ENCODE results near the gene RAB6B. TPM values are rescaled to one million over a fixed set of nuclear protein-coding genes. Genes with fewer than 3 reads are reported as not detected.
A peak's percentile ranks its signal among the peaks of the same experiment; 100 is the strongest.

Gene RAB6B
- total RNA-seq, 1 experiment from 2014 or later, result 1.4 TPM

GRCh38 chr3:133837487-133838295 is 58.0 kb downstream of the RAB6B start:
- no peak for DNase-seq (ENCODE audit: low read depth)

- no peak for DNase-seq (ENCODE audit: low read depth)
Measured at GRCh38 chr3:133836497-133837158, 59.1 kb downstream of the RAB6B start.

- DNase-seq (ENCODE audit: low read depth), result no peak
Measured at GRCh38 chr3:133835961-133836360, 59.7 kb downstream of the RAB6B start.

GRCh38 chr3:133835418-133835743 is 60.3 kb downstream of the RAB6B start:
- DNase-seq (ENCODE audit: low read depth), result no peak

- DNase-seq (ENCODE audit: low read depth), result no peak
Measured at GRCh38 chr3:133834621-133835417, 60.9 kb downstream of the RAB6B start.

- no peak for DNase-seq (ENCODE audit: low read depth)
Measured at GRCh38 chr3:133833880-133834620, 61.6 kb downstream of the RAB6B start.

GRCh38 chr3:133833267-133833666 is 62.4 kb downstream of the RAB6B start:
- DNase-seq (ENCODE audit: low read depth), result no peak

GRCh38 chr3:133832802-133833144 is 62.9 kb downstream of the RAB6B start:
- no peak for DNase-seq (ENCODE audit: low read depth)

GRCh38 chr3:133831966-133832801 is 63.5 kb downstream of the RAB6B start:
- DNase-seq (ENCODE audit: low read depth), result no peak

- DNase-seq (ENCODE audit: low read depth), result no peak
Measured at GRCh38 chr3:133830071-133830470, 65.6 kb downstream of the RAB6B start.

- no peak for DNase-seq (ENCODE audit: low read depth)
Measured at GRCh38 chr3:133829310-133829707, 66.4 kb downstream of the RAB6B start.

- peak; percentile 24 for DNase-seq (ENCODE audit: low read depth)
Measured at GRCh38 chr3:133828576-133829309, 66.9 kb downstream of the RAB6B start.

- no peak for DNase-seq (ENCODE audit: low read depth)
Measured at GRCh38 chr3:133827684-133828083, 68.0 kb downstream of the RAB6B start.

- no peak for DNase-seq (ENCODE audit: low read depth)
Measured at GRCh38 chr3:133827136-133827535, 68.5 kb downstream of the RAB6B start.

GRCh38 chr3:133825969-133826727 is 69.5 kb downstream of the RAB6B start:
- no peak for DNase-seq (ENCODE audit: low read depth)

- DNase-seq (ENCODE audit: low read depth), result no peak
Measured at GRCh38 chr3:133824961-133825485, 70.7 kb downstream of the RAB6B start.

GRCh38 chr3:133821767-133822638 is 73.7 kb downstream of the RAB6B start:
- DNase-seq (ENCODE audit: low read depth), result peak; percentile 91
